Measurements from ENCODE around the gene TAF11L13.

The TAF11L13 gene

DNA sequence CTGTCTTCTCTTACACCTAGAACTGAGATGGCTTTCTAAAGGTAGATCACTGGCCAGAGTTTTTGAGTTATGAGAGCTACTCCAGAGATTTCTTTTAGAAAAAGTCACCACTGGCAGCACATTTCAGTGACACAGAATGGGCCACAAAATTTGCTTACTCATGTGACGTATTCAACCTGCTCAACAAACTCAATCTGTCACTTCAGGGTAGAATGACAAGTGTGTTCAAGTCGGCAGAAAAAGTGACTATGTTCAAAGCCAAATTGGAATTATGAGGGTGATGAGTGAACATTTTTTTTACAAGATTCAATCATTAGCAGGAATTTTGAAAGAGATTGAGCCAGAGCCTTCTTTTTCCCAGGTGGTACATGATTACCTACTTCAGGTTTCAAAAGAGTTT, 48.8 kb downstream of the TAF11L13 start:
- DNase-seq: no peak

All from stimulated activated CD4-positive, alpha-beta T cell treated with anti-CD3 and anti-CD28 coated beads, Interleukin-4, amount 100 ng/mL, for 4 hours (primary cell).